Endothelial cell of umbilical vein (primary cell): ENCODE data around the gene C13orf46.

ENCODE experiments used
- EZH2 ChIP-seq: IDR thresholded peaks from 2 replicates; pipeline ENCODE4 v1.6.1; 2012; ENCODE audit warnings: borderline replicate concordance, low read depth, mild to moderate bottlenecking, moderate library complexity, low read length, inconsistent platforms; ENCODE audit not compliant: severe bottlenecking
- JUN ChIP-seq: IDR thresholded peaks from 2 replicates; pipeline ENCODE4 v1.6.1; 2011; ENCODE audit warnings: borderline replicate concordance, low read depth; ENCODE audit not compliant: insufficient read length, insufficient read depth
- POLR2A ChIP-seq: IDR thresholded peaks from 2 replicates; pipeline ENCODE4 v1.6.1; 2012; ENCODE audit warnings: low read depth, mild to moderate bottlenecking, control low read depth, low read length
- POLR2AphosphoS5 ChIP-seq: IDR thresholded peaks from 2 replicates; pipeline ENCODE4 v1.6.1; 2012; ENCODE audit warnings: low read depth, mild to moderate bottlenecking, control low read depth, low read length, moderate library complexity; ENCODE audit not compliant: insufficient read depth
- TF ChIP-seq, protein P1 (sequence below), 2 donors: IDR thresholded peaks; 1 replicate in 1 of 2; 2 replicates in 1 of 2; pipeline ENCODE4 v1.5.1; 2011; ENCODE audit warnings: low read length in 2 of 2, mild to moderate bottlenecking in 2 of 2, moderate library complexity in 2 of 2, control low read depth in 1 of 2, inconsistent platforms in 1 of 2, low read depth in 1 of 2; ENCODE audit not compliant: insufficient read depth in 1 of 2; ENCODE audit errors: extremely low read depth in 1 of 2

- TF ChIP-seq, protein P1, sequence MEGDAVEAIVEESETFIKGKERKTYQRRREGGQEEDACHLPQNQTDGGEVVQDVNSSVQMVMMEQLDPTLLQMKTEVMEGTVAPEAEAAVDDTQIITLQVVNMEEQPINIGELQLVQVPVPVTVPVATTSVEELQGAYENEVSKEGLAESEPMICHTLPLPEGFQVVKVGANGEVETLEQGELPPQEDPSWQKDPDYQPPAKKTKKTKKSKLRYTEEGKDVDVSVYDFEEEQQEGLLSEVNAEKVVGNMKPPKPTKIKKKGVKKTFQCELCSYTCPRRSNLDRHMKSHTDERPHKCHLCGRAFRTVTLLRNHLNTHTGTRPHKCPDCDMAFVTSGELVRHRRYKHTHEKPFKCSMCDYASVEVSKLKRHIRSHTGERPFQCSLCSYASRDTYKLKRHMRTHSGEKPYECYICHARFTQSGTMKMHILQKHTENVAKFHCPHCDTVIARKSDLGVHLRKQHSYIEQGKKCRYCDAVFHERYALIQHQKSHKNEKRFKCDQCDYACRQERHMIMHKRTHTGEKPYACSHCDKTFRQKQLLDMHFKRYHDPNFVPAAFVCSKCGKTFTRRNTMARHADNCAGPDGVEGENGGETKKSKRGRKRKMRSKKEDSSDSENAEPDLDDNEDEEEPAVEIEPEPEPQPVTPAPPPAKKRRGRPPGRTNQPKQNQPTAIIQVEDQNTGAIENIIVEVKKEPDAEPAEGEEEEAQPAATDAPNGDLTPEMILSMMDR (IDR thresholded peaks at IDR 0.05; ENCODE audit: extremely low read depth in 1 of 2, insufficient read depth in 1 of 2, low read depth in 1 of 2, low read length in 2 of 2) = no peak
- TF ChIP-seq EZH2 (no peak), JUN (no peak), POLR2A (no peak), POLR2AphosphoS5 (no peak)
Observed at GRCh38 chr13:113970810-113971470, 2.9 kb downstream of the C13orf46 start.
